SK-N-DZ (cell line): Measurements from ENCODE around the gene RBP3.

Source experiments
- DNase-seq: peaks from one replicate; pipeline ENCODE4 v3.0.0-alpha.2; 2015; ENCODE audit warnings: low spot score

Gene RBP3

GRCh38 chr10:47397256-47397655, 49.1 kb downstream of the RBP3 start:
- no peak for DNase-seq

DNA sequence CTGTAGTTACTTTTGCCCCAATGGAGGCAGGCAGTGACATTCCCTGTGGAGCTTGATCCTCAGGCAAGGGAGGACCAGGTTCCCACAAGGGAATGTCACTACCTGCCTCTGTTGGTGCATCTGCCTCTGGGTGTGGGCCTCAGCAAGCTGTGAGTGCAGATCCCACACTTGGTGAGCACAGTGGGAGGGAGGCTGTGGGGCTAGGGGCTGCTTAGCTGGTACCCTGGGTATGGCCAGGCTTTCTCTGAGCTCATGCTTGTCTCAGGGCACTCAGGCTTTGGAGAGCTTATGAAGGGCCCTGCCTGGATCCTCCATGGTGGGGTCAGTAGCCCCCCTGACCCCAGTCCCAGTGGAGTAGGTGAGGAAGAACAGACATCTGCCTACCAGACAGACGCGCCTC, 52.1 kb downstream of the RBP3 start:
- DNase-seq = no peak

- DNase-seq = no peak
Measured at GRCh38 chr10:47400786-47401185, 52.6 kb downstream of the RBP3 start.

DNA sequence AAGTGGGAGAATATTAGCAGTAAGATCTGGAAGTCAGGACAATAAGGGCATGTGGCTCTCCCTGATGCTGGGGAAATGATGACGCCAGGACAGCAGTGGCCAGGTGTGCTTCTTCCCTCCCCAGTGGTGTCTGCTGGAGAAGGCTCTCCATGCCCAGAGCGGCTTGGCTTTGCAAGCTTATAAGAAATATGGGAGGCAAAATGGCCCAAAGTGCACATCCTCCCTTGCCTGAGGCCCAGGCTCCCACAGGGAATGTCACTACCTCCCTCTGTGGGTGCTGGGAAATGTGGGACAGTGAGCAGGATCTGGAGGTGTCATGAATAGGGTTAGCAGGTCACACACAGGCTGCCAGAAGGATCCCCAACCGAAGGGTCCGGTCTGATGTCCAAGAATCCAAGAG, 53.0 kb downstream of the RBP3 start:
- DNase-seq = no peak

DNA sequence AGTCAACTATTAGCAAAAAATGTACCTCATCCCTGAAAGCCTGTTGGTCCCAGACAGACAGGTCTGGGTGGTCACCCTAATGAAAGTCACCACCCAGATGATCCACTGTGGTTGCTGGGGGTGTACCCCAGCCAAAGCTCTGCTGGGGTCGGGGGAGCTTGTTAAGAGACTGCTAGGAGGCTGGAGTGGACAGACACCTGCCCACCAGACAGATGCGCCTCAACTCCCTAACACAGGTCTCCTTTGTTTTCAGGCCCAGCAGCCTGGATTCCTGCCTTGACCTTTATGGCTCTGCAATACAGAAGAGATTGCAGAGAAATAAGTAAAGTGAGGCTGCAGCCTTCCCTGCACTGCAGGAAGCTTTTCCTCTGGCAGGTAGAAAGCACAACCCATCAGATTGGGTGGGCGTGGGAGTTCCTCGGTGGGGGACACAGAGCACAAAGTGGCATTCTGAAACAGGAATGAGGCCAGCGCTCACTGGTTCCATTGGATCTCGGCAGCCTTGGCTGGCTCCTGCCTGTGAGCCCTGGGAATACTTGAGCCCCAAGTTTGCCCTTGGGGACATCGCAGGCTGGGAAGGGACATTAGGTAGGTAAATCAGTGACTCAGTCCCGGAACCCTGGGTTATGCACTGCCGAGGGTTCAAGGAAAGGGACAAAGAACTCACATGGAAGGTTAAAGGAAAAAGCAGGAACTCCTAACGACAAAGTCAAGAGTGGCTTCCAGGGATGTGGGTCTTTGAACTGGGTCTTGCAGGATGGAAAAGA, 53.9 kb downstream of the RBP3 start:
- DNase-seq = no peak

DNA sequence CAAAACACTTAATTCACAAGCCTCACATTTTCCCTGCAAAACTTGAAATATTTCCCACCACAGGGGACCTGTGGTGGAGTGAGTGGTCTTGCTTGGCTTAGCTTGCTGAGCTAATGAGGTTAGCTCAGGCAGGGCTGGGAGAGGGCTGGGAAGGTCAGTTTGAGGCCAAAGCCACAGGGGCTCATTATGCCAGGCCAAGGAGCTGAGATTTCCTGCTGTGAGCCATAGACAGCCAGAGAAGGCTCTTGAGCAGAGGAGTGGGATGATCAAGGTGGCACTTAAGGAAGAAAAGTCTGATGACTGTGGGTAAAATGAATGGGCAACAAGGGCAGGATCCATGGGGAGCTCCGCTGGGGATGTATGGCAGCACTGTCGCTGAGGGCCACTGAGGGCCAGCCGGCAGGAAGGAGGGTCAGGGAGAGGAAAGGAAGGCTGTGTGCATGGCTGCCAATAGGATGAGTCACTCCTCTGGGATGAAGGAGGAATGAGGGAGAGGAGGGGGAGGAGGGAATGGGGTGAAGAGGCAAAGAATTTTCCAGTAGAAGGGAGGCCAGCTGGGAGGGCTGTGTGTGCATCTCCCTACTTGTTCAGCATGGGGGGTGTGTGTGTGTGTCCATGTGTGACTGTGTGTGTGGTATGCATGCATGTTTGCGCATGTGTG, 54.6 kb downstream of the RBP3 start:
- no peak for DNase-seq

GRCh38 chr10:47403446-47404318, 55.5 kb downstream of the RBP3 start:
- no peak for DNase-seq

DNA sequence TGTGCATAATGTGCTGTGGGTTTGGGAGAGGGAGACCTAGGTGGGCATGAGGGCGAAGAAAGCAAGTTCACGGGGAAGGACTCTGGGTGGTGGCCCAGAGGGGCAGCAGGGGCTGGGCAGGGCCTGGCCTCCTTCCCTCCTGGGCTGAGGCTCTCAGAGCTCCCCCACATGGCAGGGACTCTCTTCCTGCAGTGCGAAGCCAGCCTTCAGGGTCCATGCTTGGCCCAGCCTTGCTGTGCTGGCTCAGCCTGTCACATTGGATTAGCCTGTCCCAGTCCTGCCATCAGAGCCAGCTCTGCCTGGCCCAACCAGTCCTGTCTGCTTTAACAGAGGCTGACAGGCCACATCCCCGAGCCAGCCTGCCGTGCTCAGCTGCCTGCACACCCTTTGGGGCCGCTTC, 56.3 kb downstream of the RBP3 start:
- DNase-seq = no peak

DNA sequence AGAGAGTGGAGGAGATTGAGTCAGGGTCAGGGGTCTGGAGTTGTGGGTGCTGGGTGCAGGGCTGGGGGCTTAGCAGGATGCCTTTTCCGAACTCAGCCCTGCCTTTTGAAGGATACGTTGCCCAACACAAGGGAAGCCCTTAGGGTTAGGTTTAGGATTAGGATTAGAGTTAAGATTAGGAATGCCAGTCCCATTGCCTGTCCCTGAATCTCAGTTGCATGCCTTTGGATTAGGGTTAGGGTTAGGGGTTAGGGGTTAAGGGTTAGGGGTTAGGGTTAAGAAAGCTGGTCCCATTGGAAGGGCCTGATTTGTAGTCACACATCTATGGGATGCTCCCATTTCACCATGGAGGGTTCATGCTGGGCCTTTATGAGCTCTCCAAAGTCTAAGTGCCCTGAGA, 56.8 kb downstream of the RBP3 start:
- no peak for DNase-seq

DNA sequence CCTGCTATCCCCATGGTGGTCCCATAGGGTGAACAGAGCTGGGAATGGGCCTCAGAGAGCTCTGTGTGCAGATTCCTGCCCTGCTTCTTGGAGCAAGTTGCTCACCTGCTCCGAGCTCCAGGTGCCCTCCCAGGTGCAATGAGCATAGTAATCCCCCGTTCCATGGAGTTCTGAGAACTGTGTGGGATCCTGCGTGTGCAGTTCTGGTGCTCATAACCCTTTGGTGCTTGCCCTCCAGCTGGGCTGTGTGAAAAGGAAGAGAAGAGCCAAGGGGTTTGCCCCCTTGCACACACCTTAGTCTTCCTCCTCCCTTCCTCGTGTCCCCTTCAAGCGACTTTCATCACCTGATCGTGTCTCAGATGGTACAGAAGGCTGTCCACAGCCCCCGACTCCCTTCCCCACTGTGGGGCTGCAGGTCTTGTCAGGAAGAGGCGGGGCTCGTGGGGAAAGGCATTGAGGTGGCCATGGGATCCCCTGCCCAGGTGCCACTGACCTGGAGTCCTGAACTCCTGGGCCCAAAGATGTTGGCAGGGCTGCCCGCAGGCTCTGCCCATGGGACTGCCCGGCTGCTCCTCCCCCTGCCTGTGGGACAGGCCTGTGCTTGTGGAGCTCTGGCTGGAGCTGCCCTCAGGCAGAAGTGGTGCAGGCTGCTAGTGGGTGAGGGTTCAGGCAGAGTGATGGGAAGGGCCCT, 57.8 kb downstream of the RBP3 start:
- DNase-seq = no peak

DNA sequence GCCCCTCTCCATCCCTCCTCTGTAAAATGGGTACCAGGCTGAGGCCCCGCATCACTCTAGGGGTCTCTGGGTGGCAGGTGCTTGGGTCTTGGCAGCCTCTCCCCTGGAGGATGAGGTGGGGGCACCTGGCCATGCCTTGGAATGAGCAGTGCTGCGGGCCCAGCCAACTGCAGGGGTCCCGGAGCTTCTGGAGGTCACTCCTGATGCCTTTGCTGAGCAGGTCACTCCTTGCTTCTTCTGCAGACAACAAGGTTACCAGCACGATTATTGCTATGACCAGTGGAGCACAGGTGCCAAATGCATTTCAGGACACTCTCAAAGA, 58.3 kb downstream of the RBP3 start:
- DNase-seq = no peak

- DNase-seq = no peak
Measured at GRCh38 chr10:47406870-47407691, 58.9 kb downstream of the RBP3 start.
